OCI-LY7 (cell line): ENCODE results near the gene NDST4.

Experiments used
- EZH2phosphoT487 ChIP-seq: fragments of 200-600 bp; sonication (generic); IDR thresholded peaks from 2 replicates; pipeline ENCODE4 v1.6.1; 2018; ENCODE audit warnings: low read depth, borderline replicate concordance, mild to moderate bottlenecking, mixed run types, antibody characterized with exemption, low read length, moderate library complexity, mixed read lengths
- TF ChIP-seq, protein P1 (sequence below): fragments of 200-600 bp; sonication (generic); conservative IDR thresholded peaks from 2 replicates; pipeline ENCODE4 v1.5.1; 2014; ENCODE audit warnings: mild to moderate bottlenecking, antibody characterized with exemption, low read length, moderate library complexity, mixed read lengths

DNA sequence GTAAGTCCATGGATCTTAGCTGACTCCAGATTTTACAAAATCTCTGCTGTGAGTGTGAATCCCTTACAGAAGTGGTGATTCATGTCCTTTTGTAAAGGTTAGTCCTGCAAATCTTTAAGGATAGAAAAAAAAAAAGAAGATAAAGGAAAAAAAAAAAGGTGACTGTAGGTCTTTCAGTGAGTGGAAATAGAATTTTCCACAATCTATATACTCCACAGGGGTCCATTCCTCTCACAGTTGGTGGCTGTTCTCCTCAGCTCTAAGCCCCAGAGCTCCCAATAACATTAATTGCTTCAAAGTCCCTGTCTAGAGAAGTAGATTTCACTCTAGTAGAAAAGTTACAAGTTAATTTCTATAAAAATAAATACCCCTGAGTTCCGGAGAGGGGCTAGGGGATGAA, 189.1 kb downstream of the NDST4 start:
- TF ChIP-seq, protein P1, sequence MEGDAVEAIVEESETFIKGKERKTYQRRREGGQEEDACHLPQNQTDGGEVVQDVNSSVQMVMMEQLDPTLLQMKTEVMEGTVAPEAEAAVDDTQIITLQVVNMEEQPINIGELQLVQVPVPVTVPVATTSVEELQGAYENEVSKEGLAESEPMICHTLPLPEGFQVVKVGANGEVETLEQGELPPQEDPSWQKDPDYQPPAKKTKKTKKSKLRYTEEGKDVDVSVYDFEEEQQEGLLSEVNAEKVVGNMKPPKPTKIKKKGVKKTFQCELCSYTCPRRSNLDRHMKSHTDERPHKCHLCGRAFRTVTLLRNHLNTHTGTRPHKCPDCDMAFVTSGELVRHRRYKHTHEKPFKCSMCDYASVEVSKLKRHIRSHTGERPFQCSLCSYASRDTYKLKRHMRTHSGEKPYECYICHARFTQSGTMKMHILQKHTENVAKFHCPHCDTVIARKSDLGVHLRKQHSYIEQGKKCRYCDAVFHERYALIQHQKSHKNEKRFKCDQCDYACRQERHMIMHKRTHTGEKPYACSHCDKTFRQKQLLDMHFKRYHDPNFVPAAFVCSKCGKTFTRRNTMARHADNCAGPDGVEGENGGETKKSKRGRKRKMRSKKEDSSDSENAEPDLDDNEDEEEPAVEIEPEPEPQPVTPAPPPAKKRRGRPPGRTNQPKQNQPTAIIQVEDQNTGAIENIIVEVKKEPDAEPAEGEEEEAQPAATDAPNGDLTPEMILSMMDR: no peak
- no peak for TF ChIP-seq EZH2phosphoT487
